ENCODE measurements around the gene GPR18. TPM values are rescaled to one million over a fixed set of nuclear protein-coding genes. Genes with fewer than 3 reads are reported as not detected.
A peak's percentile ranks its signal among the peaks of the same experiment; 100 is the strongest.

Gene GPR18
- total and polyA plus RNA-seq, 2 of the 13 experiments (the other 11 are each of a cell fraction or from before 2014, with no cell fraction given): not detected

DNA sequence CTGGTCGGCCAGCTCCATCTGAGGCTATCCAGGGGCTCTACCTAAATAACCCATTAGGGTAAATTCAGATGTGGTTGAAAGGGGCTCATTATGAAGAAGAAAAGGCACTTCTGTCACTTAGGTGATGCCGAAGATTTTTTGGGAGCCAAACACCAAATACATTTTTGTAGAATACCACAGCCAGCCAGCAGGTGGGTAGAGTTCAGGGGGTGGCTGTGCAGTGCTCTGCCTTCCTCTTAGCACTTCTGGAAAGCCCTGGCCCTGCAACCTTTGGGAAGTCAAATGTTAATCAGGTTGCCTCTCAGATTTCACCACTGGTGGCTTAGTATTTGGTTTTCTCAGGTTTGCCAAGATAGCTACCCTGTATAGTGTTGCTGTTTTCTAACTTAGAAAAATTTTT is 18.5 kb upstream of the GPR18 start:
- Histone ChIP-seq H3K4me1 (ENCODE audit: insufficient read depth, low read length) (no peaks in the 10 kb centered on the region), H3K9me3 (ENCODE audit: low read length) (peaks cover 4% of the 10 kb centered on the region; the same call in 1 of the 2 replicates), H4K20me1 (ENCODE audit: insufficient read depth, low read length) (0 out of 2 replicates have a peak, but pooled peaks cover 6% of the 10 kb centered on the region), H3K27me3 (ENCODE audit: control insufficient read depth in 1 of 2, insufficient read depth in 2 of 2, low read length in 2 of 2) (no peaks in the 10 kb centered on the region), H3K4me3 (replicated peaks in 1 of 3; ENCODE audit: insufficient read depth in 1 of 3, low read depth in 2 of 3, low read length in 3 of 3) (no peak overlapping the region), H3K27ac (ENCODE audit: extremely low read length, insufficient read depth, low read length) (no peak overlapping the region), H2AFZ (ENCODE audit: low read length) (no peak overlapping the region), H3K9ac (ENCODE audit: insufficient read depth, low read depth, low read length) (no peak overlapping the region), H3K36me3 (replicated peaks in 1 of 2; ENCODE audit: control insufficient read depth in 1 of 2, insufficient read depth in 2 of 2, low read length in 2 of 2) (peaks cover 5 to 24% of the 10 kb centered on the region in 2 experiments; a peak in 4 of 5 replicates), H3K4me2 (ENCODE audit: low read depth, low read length) (no peak overlapping the region), H3K79me2 (ENCODE audit: insufficient read depth, low read length) (no peaks in the 10 kb centered on the region)
- WGBS (ENCODE audit: low lambda C conversion rate): 100% methylated on average over 2 of the region's 2 CpGs
- POLR2A ChIA-PET: no interaction called here
- in situ Hi-C loops (cut with HindIII; ENCODE audit: extremely low pct_ligation_motif_present, low pct_unique_long_range_greater_than_20kb): no loop called here
- no TSS peak for BruUV-seq (replicated peaks)
- FAIRE-seq: no peak
- CTCF ChIA-PET (ENCODE audit: low intra/inter-chr PET ratio, low total read pairs): no interaction called here
- DNase-seq (ENCODE audit: low spot score): no peak
- peak; percentile 35; the same call in 1 of the 3 replicates for ATAC-seq
- TF ChIP-seq JDP2 (CRISPR knock-in tag; IDR thresholded peaks at IDR 0.05; ENCODE audit: borderline replicate concordance): no peak
- intact Hi-C loops (cut with micrococcal nuclease; ENCODE audit: unreplicated experiment): no loop called here

DNA sequence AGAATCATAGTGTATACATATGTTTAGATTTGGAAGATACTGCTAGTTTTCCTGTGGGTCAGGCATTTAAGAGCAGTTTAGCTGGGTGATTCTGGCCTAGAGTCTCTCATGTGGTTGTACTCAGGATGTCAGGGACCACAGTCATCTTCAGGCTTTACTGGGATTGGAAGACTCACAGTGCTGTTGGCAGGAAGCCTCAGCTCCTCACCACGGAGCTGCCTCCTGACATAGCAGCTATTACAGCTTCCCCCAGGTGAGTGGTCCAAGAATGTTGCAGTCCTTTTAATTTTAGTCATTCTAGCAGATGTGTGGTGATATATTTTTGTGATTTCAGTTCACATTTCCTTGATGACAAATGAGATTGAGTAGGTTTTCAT is 16.9 kb upstream of the GPR18 start:
- no peak for FAIRE-seq
- ATAC-seq: no peak
- ChIA-PET POLR2A (no interaction called here), CTCF (ENCODE audit: low intra/inter-chr PET ratio, low total read pairs) (no interaction called here)
- no peak overlapping the region for H3K27ac ChIP-seq (ENCODE audit: extremely low read length, insufficient read depth, low read length)
- H3K79me2 ChIP-seq (ENCODE audit: insufficient read depth, low read length): no peaks in the 10 kb centered on the region
- 100% methylated on average over 1 of the region's 1 CpG for WGBS (ENCODE audit: low lambda C conversion rate)
- intact Hi-C loops (cut with micrococcal nuclease; ENCODE audit: unreplicated experiment): no loop called here
- no peak for DNase-seq (ENCODE audit: low spot score)
- no peak overlapping the region for H3K9ac ChIP-seq (ENCODE audit: insufficient read depth, low read depth, low read length)
- H3K4me1 ChIP-seq (ENCODE audit: insufficient read depth, low read length): no peaks in the 10 kb centered on the region
- in situ Hi-C loops (cut with HindIII; ENCODE audit: extremely low pct_ligation_motif_present, low pct_unique_long_range_greater_than_20kb): no loop called here
- no peaks in the 10 kb centered on the region for H3K27me3 ChIP-seq (ENCODE audit: control insufficient read depth in 1 of 2, insufficient read depth in 2 of 2, low read length in 2 of 2)
- H4K20me1 ChIP-seq (ENCODE audit: insufficient read depth, low read length): 0 out of 2 replicates have a peak, but pooled peaks cover 6% of the 10 kb centered on the region
- no peak overlapping the region for H3K4me2 ChIP-seq (ENCODE audit: low read depth, low read length)
- peaks cover 3 to 19% of the 10 kb centered on the region in 2 experiments; a peak in 4 of 5 replicates for H3K36me3 ChIP-seq (replicated peaks in 1 of 2; ENCODE audit: control insufficient read depth in 1 of 2, insufficient read depth in 2 of 2, low read length in 2 of 2)
- BruUV-seq (replicated peaks): no TSS peak
- H3K4me3 ChIP-seq (replicated peaks in 1 of 3; ENCODE audit: insufficient read depth in 1 of 3, low read depth in 2 of 3, low read length in 3 of 3): no peak overlapping the region
- TF ChIP-seq HMG20B (CRISPR knock-in tag; conservative IDR thresholded peaks at IDR 0.05) (no peak), HOXA9 (CRISPR knock-in tag; IDR thresholded peaks at IDR 0.05; ENCODE audit: borderline replicate concordance) (no peak)
- peaks cover 4% of the 10 kb centered on the region; the same call in 1 of the 2 replicates for H3K9me3 ChIP-seq (ENCODE audit: low read length)
- H2AFZ ChIP-seq (ENCODE audit: low read length): no peak overlapping the region
